Stimulated activated CD4-positive, alpha-beta T cell treated with anti-CD3 and anti-CD28 coated beads, Interleukin-12 subunit alpha, Interleukin-12 subunit beta, amount 100 ng/mL, for 24 hours (primary cell): Measurements from ENCODE around the gene TERC.

Source experiments
- DNase-seq, 2 experiments: peaks; one replicate each; pipeline ENCODE4 v3.0.0-alpha.2; 2020; ENCODE audit warnings: low read depth in 2 of 2

Gene TERC

DNA sequence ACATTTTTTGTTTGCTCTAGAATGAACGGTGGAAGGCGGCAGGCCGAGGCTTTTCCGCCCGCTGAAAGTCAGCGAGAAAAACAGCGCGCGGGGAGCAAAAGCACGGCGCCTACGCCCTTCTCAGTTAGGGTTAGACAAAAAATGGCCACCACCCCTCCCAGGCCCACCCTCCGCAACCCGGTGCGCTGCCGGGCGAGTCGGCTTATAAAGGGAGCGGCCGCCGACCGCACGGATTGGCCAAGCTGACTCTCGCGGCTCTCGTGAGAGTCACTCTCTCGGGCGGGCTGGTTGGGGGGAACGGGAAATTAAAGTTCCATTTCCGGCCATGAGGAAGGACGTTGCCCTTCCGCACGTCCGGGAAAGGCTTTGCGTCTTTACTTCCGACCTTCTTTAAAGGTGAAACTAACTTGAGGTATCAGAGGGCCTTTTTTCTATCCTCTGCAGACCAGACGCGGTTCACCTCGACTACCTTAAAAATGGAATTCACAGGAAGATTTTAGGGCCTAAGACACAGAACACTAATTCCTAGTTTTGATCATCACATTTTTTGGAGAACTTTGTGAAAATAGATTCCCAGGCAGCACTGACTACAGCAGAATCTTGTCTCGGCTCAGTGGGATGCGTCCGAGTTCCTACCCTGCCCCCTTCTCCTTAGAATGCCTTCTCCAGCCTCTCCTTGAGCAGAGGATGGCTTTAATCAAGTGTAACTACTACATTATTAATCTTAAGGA lies at the start of gene TERC:
Gene TERC (minus strand): TSS at position 179 of the 731 bp plus-strand sequence.
- peak; percentile 86 for DNase-seq

DNA sequence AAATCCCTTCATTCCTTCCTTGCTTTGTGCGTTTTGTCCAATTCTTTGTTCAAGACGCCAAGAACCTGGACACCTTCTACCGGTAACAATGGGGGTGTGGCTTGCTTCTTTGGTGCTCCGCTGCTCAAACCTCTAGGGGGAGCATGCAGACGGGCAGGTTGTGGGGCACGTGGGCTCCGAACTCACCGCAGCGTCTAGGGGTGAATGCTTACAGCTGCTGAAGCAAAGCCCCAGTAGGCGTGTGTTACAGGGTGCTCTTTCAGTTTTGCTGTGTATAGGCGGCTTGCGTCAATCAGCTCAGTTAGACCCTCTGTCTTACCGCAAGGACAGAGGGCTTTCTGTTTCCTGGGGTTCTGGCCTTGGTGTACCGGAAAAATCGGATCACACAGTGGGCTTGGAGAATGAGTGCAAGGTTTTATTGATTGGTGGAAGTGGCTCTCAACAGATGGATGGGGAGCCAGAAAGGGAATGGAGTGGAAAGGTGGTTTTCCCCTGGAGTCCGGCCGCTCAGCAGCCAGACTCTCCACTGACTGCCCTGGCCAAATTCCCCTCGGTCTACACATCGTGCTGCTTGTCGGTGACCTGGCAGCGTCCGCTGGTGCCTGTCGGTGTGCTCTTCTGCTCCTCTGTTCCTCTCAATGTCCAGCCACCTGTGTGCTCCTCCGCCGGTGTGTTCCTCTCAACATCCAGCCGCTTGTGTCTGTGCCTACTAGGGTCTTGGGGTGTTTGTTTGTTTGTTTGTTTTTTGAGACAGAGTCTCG lies 49.1 kb upstream of the TERC start:
- DNase-seq: peak; percentile 44 to 64

DNA sequence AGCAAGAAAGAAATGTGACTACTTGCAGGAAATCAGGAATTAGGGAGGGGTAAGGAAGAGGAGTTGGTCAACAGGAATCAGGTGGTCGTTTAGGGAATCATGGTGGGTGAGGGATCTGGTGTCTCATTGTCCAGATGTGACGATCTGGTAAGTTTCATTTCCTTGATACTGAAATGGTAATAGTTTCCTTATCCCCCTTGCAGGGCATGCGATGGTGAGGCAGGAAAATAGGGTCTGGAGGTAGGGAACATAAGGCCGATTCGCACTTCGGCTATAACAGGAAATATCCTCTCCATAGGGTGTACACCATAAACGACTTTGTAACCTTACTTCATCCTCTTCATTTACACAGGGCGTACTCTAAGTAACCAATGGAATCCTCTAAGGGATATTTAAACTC lies 48.4 kb upstream of the TERC start:
- no peak for DNase-seq

DNA sequence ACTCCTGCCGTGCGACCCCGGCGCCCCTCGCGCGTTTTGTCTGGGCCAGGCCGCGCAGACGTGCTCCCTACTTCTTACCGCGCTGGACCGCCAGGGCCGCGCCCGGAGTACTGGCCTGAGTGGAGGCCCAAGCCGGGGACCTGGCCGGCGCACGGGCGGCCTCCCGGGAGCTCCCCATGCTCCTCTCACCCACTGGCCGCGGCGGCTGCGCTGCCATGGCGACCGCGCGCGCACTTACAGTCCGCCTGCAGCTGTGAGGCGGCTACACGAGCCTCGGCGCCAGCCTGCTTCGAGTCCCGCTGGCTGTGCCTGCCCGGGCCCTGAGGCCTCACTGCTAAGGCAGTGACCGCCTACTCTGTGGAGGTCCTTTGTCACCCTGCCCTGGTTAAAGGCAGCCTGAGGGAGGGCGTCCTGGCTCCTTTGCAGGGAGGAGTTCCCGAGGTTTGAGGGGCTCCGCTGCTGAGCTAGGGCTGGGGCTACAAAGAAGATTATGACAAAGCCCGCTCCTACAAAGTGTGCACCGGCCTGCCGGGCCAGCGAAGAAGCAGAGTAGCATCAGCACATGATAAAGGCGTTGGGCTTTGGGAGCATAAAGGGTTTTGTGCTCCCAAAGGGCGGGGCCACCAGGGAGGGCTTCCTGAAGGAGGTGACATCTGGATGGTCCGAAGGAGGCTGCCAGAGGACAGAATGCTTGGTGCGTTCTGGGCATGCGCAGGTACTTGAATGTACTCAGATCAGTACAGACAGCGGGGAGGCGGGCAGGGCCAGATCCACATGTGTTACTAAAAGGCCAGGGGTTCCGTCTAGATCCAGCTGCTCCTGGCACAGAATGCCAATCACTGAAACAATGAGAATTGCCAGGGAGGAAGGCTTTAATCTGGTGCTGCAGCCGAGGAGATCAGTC lies 47.7 kb upstream of the TERC start, which contains the start of the genes LRRC34 and LRRIQ4:
Gene LRRC34 (minus strand): TSS at position 573 of the 904 bp plus-strand sequence. CDS start 356 bp downstream, at position 217.
Gene LRRIQ4 (plus strand): TSS at position 539 of the 904 bp plus-strand sequence. CDS start 9,052 bp downstream, outside the sequence.
- peak; percentile 46 to 80 for DNase-seq

DNA sequence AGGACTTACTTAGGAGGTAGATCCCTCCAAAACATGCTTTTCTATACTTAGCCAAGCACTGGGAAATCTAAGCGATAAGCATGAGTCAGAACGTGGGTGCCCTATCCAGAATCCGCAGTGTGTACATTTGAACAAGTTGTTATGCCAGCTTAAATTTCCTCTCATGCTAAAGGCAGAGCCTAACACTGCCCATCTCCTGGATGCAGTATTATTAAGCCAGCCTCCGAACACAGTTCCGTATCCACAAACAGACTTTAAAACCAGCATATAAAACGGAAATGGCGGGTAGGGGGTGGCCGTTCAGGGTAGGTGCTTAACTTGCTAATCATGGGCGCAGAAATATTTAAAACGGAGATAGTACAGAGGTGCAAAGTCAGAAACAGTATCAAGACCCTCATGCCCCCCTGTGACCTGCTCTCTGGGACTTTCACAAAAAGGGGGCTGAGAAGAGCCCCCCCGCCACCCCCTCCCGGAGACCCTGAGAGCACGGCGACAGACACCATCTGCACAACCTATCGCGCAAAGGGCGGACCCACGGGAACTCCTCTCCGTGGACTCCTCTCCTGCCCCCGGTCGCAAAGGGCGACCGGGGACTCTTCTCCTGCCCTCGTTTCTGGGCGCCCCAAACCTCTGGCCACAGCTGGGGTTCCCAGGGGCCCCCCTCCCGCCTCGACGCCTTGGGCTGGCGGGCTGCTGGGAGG lies 46.9 kb upstream of the TERC start:
- no peak for DNase-seq

DNA sequence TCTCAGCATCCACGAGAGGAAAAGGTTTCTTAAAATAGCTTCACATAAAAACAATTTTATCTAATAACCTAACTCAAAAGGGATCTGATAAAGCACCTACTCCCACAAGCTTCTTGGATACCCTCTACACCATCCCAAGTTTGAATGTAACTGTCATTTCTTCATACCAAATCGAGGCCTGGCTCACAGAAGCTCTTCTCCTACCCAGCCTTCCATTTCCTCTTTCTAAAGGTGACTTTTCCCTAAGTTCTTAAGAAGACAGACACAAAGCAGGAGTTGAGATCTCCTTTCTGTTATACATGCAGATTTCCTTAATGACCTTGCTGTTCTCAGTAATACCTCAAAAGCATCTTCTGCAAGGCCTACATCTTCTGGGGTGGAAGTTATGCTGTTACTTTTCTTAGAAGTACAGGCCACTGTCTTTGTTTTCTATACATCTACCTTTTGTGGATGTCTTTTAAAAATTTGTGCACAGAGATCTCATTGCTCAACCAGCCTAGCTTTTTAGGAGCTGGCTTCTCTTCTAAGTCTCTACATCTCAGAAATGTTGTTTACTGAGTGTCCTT lies 44.5 kb upstream of the TERC start:
- no peak for DNase-seq

DNA sequence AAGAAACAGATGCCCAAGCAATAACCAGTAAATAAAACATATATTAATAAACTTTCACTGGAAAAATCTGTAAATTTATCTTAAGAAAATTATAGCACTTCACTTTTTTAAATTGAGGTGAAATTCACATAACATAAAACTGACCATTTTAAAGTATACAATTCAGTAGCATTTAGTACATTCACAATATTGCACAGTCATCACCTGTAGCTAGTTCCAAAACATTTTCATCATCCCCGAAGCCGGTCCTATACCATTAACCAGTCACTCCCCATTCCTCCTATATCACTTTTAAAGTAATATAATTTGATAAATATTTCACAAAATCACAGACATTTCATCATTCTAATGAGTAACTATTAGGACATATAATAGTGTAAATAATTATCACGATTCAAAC lies 39.8 kb upstream of the TERC start:
- DNase-seq: no peak

DNA sequence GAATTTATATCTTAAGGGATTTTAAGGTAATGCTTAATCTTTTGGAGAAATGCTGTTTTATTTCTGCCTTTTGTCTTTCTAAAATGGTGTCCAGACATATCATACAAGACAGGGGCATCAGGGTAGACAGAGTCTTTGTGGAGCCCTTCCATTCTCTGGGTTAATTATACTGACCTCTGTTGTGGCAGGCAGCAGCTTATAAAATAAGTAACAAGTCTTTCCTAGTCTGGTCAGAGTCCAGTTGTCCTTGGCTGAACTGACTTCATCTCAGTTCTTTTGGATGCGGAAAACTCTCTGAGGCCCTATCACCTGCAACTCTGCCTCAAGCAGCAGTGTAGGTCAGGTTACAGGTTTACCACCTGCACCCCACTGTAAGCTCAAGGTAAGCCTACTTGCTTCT lies 27.5 kb upstream of the TERC start:
- DNase-seq: no peak

DNA sequence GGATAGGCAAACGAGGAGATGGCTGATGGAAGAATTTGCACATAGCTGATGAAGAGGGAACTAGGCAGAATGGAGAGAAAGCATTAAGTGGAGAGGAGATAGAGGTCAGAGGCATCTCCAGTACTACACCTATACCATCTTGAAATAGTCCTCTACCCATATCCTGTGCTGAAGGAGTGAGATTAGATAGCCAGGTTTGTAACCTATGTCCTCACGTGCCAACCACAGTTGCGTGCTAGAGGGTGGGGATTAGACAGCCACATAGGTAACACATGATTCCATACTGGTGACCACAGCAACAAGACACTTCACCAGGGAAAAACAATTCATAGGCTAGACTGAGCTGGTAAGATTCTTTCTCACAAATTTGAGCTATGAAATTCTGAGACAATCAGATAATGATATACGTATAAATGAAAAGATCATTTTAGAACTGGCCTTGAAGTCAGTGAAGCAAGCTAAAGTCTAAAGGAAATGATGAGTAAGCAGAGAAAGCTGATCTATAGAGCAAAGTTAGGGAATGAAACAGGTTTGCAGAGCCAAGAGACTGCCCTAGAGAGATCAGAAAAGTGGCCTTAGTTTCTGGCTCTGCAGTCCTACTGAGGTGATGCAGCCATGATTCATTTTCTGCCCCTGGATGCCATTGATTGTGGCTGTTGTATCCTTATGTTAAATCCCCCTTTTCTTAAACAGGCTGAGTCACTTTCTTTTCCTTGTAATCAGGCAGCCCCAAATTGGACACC lies 26.0 kb upstream of the TERC start:
- no peak for DNase-seq

DNA sequence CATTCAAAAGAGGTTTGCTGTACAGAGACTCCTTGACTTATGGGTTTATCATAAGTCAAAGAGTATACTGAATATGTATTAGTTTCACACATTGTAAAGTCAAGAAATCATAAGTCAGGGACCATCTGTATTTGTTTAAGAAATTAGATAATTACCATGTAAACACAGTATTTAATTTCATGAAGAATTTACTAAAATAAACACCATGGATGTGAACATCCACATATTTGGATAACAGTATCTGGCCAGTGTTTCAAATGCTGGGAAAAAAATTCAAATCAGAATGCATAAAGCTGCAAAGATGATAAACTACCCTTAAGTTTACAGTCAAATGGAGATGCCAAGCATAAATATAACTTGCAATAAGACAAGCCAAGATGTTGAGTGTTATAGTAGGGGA lies 25.4 kb upstream of the TERC start:
- DNase-seq: no peak

DNA sequence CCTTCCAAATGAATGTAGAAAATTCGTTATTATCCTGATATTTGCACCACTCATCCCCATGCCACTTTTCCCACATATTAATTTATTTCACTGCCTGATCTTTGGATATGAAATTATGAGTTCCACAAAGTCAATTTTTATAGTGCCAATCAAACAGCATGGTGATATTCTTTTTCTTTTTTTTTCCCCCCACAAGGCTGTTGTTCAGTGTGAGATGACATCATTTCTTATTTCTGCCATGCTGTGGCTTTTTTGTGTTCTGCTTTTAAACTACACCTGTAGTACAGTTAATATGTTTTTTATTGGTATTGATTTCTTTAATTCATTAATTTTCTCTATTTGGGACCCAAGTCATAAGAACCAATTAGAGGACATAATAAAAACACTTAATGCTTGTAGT lies 22.9 kb upstream of the TERC start:
- DNase-seq: no peak

DNA sequence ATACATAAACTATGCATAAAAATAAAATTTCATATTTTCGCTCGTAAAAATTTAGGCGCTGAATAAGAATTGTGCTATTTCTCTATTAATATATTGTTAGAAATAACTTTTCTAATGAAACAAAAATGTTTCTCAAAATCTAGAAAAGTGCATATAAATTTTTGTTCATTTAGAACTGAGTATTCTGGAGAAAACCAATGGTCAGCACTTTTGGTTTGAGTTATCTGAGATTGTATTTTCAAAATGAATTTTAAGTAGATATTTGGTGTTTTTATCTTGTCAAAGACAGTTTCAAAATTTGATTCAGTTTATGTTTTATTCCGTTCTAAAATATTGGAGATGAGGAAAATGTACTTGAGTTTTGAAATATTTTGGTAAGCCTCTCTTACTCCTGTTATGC lies 22.3 kb upstream of the TERC start:
- DNase-seq: no peak

DNA sequence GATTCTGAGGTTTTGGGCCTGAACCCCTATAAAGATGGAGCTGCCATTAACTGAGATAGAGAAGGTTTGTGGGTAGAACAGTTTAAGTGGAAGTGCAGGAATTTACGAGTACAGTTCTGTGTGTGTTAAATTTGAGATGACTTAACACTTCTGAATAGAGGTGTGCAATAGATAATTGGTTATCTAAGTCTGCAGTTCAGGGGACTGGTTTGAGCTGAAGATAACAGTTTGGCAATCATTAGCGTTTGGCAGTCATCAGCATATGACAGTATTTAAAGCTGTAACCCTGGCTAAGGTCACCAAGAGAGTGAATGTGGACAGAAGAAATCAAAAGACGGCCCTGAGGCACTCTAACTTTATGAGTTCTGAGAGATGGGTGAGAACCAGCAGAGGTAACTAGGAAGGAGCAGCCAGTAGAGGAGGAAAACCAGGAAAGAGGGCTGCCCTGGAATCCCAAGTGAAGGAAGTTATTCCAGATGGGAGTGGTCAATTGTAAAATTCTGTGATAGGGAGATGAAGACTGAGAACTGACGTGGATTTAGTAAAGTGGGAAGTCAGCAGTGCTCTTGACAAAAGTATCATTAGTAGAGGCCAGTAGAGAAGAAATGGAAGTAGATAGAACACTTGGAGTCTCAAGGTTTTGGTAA lies 16.5 kb upstream of the TERC start:
- no peak for DNase-seq

DNA sequence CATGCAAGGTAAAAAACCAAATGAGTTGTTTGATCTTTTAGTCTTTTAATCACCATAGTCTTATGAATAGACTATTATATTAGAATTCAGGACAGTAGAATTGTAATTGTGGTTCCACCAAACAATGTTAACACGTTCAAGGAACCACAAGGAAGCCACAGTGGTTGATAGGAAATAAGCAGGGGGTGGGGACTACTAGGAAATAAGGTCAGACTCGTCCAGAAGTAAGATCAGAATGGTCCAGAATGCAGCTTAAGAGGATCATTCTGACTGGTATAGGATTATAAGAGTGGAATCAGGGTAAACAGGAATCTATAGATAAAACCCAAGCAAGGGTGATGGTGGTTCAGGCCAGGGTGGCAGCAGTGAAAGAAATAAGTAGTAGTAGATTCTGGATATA lies 15.9 kb upstream of the TERC start:
- no peak for DNase-seq

DNA sequence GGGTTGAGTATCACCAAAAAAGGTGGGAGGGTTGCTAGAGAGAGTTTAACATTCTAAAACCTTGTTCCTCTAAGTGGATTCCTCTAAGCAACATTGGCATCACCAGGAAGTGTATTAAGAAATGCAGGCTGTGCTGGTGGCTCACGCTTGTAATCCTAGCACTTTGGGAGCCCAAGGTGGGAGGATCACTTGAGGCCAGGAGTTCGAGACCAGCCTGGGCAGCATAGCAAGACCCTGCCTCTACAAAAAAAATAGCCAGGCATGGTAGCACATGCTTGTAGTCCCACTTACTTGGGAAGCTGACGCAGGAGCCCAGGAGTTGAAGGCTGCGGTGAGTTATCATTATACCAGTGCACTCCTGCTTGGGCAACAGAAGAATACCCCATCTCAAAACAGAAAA lies 13.0 kb upstream of the TERC start:
- no peak for DNase-seq

DNA sequence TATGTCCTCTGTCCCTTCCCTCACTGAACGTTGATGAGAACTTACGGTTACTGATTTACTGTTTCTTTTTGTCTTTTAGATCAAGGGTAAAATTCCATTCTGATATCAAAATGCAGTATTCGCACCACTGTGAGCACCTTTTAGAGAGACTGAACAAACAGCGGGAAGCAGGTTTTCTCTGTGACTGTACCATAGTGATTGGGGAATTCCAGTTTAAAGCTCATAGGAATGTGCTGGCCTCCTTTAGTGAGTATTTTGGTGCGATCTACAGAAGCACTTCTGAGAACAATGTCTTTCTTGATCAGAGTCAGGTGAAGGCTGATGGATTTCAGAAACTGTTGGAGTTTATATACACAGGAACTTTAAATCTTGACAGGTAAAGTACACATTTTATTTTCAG lies 9.3 kb upstream of the TERC start:
- no peak for DNase-seq

DNA sequence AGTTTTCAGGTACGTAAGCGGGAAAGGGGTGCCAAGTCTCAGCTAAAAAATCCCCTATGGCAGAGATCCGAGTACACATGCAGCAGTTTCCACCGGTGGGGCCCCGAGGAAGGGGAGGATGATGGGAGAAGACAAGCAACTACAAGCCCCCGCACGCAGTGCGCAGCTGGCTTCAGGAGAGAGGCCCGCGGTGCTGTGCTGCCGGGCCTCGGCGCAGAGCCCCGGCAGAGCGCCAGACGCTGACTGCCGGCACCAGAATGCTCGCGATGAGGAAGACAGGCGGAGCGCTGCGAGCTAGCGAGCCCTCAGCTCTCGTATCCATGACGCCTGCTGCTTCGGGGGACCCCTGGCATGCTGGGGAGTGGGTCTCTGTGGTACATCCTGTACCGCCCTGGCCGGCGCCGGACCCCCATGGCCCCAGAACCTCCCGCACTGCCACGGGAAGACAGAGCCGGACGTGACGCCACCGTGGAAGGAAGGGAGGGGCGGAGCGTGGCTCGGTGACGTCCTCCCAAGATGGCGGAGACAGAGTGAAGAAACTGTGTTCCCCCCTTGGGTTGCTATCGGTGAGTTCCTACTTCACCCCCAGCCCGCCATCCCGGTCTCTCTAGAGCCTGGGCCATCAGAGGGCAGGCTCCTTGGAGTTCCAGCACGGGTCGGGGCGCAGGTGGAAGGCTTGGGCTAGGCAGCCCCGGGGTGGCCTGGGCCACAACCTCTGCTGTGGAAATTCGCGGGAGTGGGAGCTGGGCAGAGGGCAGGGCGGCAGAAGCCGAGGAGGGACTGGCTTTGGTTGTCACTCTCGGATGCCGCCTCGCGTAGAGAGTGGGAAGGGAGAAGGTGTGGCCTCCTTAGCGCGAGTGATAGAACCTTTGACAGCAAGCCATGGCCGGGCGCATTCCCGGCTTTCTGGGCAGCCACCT lies 8.3 kb upstream of the TERC start, which contains the start of gene MYNN:
Gene MYNN (plus strand): TSS at position 500 of the 920 bp plus-strand sequence. CDS start 900 bp downstream, outside the sequence.
- peak; percentile 88 to 89 for DNase-seq

DNA sequence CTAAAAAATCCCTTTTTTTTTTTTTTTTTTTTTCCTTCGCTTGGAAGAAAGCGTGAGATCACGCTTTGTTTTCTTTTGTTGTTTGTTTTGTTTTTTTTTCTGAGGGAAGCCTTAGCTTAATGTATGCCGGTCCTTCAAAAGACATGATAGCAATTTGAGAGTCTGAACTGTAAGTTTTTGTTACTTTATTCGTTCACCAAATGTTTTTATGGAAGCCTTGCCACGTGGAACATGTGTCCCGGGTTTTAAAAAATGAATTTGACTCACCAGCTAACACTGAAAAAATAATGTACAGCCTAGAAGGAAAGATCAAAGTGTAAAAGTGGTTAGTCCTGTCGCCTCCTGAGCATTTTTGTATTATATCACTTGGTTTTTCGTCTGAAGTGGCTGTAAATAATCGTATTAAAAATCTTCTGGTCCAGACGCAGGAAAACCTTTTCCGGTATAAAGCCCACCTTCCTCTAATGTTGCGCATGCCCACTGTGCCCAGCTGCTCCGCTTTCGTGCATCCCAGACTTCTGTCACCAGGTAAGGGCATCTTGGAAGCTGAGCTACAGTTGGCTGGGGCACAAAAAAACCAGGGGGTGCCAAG lies 7.5 kb upstream of the TERC start:
- DNase-seq: peak in 1 of 2 experiments; percentile 56
